ENCODE data around the gene VPS16. TPM values are rescaled to one million over a fixed set of nuclear protein-coding genes. Genes with fewer than 3 reads are reported as not detected.

VPS16 gene
- total and polyA plus RNA-seq, 2 of the 8 experiments (the other 6 are each of a cell fraction or from before 2014, with no cell fraction given) = 23.8 to 25.9 TPM

- Histone ChIP-seq H3K4me2 (ENCODE audit: insufficient read depth in 1 of 2, low read depth in 2 of 2, low read length in 2 of 2) (peak overlapping the region; percentile 56 to 89; a peak in 1 of 4 replicates), H2BK12ac (ENCODE audit: low read depth, low read length) (0 out of 2 replicates have a peak overlapping the region, but pooled peaks have one; percentile 23), H3K56ac (replicated peaks; ENCODE audit: insufficient read length, low read depth, low read length) (no peak overlapping the region), H4K91ac (replicated peaks; ENCODE audit: insufficient read length, low read length) (peak overlapping the region; percentile 89), H3K36me3 (ENCODE audit: control insufficient read depth in 2 of 4, insufficient read depth in 4 of 4, low read length in 3 of 4) (peaks cover 0 to 5% (median 0%) of the 10 kb centered on the region in 4 experiments; a peak in 1 of 8 replicates), H3K23me2 (ENCODE audit: low read depth, low read length) (peaks cover 9% of the 10 kb centered on the region; the same call in 1 of the 2 replicates), H2BK20ac (ENCODE audit: low read length) (no peak overlapping the region), H3K23ac (ENCODE audit: insufficient read length) (no peak overlapping the region), H4K5ac (ENCODE audit: insufficient read length, low read depth, low read length) (no peak overlapping the region), H3K14ac (ENCODE audit: insufficient read length) (no peak overlapping the region), H3K9ac (replicated peaks in 1 of 4; ENCODE audit: extremely low read depth in 1 of 4, low read depth in 3 of 4, low read length in 3 of 4) (no peak overlapping the region), H2AK5ac (ENCODE audit: low read depth, low read length) (no peak overlapping the region), H3K18ac (ENCODE audit: extremely low read depth, low read length) (no peak overlapping the region), H3K9me3 (ENCODE audit: insufficient read depth in 2 of 2, low read depth in 1 of 2, low read length in 1 of 2) (peaks cover 0 to 6% of the 10 kb centered on the region in 2 experiments; a peak in 1 of 4 replicates), H2AFZ (ENCODE audit: low read length) (no peak overlapping the region), H3K79me1 (ENCODE audit: low read depth, low read length) (no peaks in the 10 kb centered on the region), H4K20me1 (replicated peaks in 1 of 2; ENCODE audit: control insufficient read depth in 1 of 2, insufficient read depth in 2 of 2, low read length in 2 of 2) (peaks cover 0 to 5% of the 10 kb centered on the region in 2 experiments), H4K8ac (ENCODE audit: extremely low read depth, insufficient read depth, low read length) (peak overlapping the region; percentile 98), H3K4ac (replicated peaks; ENCODE audit: insufficient read length, low read depth, low read length) (no peak overlapping the region), H3K4me1 (replicated peaks in 1 of 4; ENCODE audit: control insufficient read depth in 3 of 4, insufficient read depth in 4 of 4, low read length in 3 of 4) (no peaks in the 10 kb centered on the region; a peak in 1 of 7 replicates), H3K79me2 (ENCODE audit: control insufficient read depth in 1 of 2, insufficient read depth in 2 of 2, low read length in 2 of 2) (no peaks in the 10 kb centered on the region), H3K27ac (ENCODE audit: low read depth, low read length) (no peak overlapping the region), H2BK15ac (ENCODE audit: low read length) (no peak overlapping the region), H3K27me3 (replicated peaks in 1 of 4; ENCODE audit: control insufficient read depth in 3 of 4, extremely low read depth in 1 of 4, insufficient read depth in 3 of 4, low read length in 3 of 4) (peaks cover 5 to 20% (median 17%) of the 10 kb centered on the region in 4 experiments), H2BK120ac (replicated peaks; ENCODE audit: low read depth, low read length) (no peak overlapping the region), H2BK5ac (ENCODE audit: low read depth, low read length) (no peak overlapping the region), H3K4me3 (ENCODE audit: extremely low read depth in 1 of 4, insufficient read depth in 2 of 4, low read depth in 3 of 4, low read length in 4 of 4) (peak overlapping the region in 3 of 4 experiments; percentile 64 to 93 (median 70); a peak in 5 of 8 replicates)
- WGBS, 2 experiments (ENCODE audit: extremely low coverage in 1 of 2, insufficient coverage in 1 of 2, insufficient read length in 1 of 2, insufficient replicate concordance in 2 of 2, low coverage in 1 of 2, low lambda C conversion rate in 2 of 2, missing lambda C conversion rate in 1 of 2) = 81% methylated on average over 21 of the region's 21 CpGs; no CpG with 5 or more reads in 1 of the 2 experiments
- FAIRE-seq (no peak), DNase-seq (ENCODE audit: low read depth in 1 of 2, low spot score in 2 of 2) (no peak)
- CTCF ChIA-PET (ENCODE audit: partially characterized antibody) = interaction anchor here (1.6 to 4.1 kb wide), 5 partner anchors 12 to 151 kb away, joined by 4 to 20 read pairs (median 5); no protein-coding TSS in a partner anchor
- POLR2A ChIA-PET (ENCODE audit: partially characterized antibody) = interaction anchor here (0.6 to 2.7 kb wide), 8 partner anchors 10 to 146 kb away, joined by 3 to 10 read pairs (median 4); partner anchors contain the start of gene PTPRA
- TF ChIP-seq TAF1 (IDR thresholded peaks at IDR 0.05; ENCODE audit: low read depth, low read length) = no peak
- no peak for TF ChIP-seq RBBP5 (IDR thresholded peaks at IDR 0.05; ENCODE audit: borderline replicate concordance, low read depth, low read length)
- no peak for TF ChIP-seq SP4 (IDR thresholded peaks at IDR 0.05; ENCODE audit: low read length)
Measured at GRCh38 chr20:2839732-2840137, 810 bp upstream of the VPS16 start.
